T-helper 1 cell treated with Interleukin-12 subunit alpha and Interleukin-12 subunit beta and Interleukin-4 antibody, amounts not matched to agents 30 ng/mL and 1 ng/mL, for 36 hours (primary cell): Measurements from ENCODE around the gene SLC9A1. TPM values are rescaled to one million over a fixed set of nuclear protein-coding genes. Genes with fewer than 3 reads are reported as not detected.

Experiments
- total RNA-seq: library from RNA; stranded (reverse); gene quantifications from 2 replicates; pipeline ENCODE4 v1.2.3, GENCODE V29; 2022

SLC9A1 gene
- total RNA-seq, 1 donor from 2014 or later: 28.0 TPM

Other genes starting within 250 kb of the SLC9A1 start
- gene NR0B2, start 241.2 kb downstream of the SLC9A1 start, total RNA-seq: not detected in 2 replicates
- 71.8 and 74.6 TPM in 2 replicates for gene NUDC, start 233.4 kb downstream of the SLC9A1 start, total RNA-seq
- gene KDF1, start 194.7 kb downstream of the SLC9A1 start, total RNA-seq: not detected in 2 replicates
- gene TRNP1, start 161.4 kb downstream of the SLC9A1 start, total RNA-seq: 0.32 and 0.68 TPM in 2 replicates
- gene TENT5B, start 142.3 kb downstream of the SLC9A1 start, total RNA-seq: not detected in 2 replicates
- 31.6 and 33.2 TPM in 2 replicates for gene WDTC1, start 79.5 kb upstream of the SLC9A1 start, total RNA-seq
- 43.4 and 44.7 TPM in 2 replicates for gene TMEM222, start 167.0 kb upstream of the SLC9A1 start, total RNA-seq
- 104 and 105 TPM in 2 replicates for gene SYTL1, start 186.9 kb upstream of the SLC9A1 start, total RNA-seq
- 14.7 and 15.5 TPM in 2 replicates for gene MAP3K6, start 211.8 kb upstream of the SLC9A1 start, total RNA-seq
- not detected in 2 replicates for gene FCN3, start 219.7 kb upstream of the SLC9A1 start, total RNA-seq
- gene CD164L2, start 228.2 kb upstream of the SLC9A1 start, total RNA-seq: not detected in 2 replicates
- gene GPR3, start 237.5 kb upstream of the SLC9A1 start, total RNA-seq: 0.32 and 0.56 TPM in 2 replicates